ENCODE results near the gene LAMP1.

GRCh38 chr13:113318956-113319355 is 21.9 kb downstream of the LAMP1 start:
- no peak for TF ChIP-seq POLR2A (IDR thresholded peaks at IDR 0.05)
- TF ChIP-seq, protein P1, sequence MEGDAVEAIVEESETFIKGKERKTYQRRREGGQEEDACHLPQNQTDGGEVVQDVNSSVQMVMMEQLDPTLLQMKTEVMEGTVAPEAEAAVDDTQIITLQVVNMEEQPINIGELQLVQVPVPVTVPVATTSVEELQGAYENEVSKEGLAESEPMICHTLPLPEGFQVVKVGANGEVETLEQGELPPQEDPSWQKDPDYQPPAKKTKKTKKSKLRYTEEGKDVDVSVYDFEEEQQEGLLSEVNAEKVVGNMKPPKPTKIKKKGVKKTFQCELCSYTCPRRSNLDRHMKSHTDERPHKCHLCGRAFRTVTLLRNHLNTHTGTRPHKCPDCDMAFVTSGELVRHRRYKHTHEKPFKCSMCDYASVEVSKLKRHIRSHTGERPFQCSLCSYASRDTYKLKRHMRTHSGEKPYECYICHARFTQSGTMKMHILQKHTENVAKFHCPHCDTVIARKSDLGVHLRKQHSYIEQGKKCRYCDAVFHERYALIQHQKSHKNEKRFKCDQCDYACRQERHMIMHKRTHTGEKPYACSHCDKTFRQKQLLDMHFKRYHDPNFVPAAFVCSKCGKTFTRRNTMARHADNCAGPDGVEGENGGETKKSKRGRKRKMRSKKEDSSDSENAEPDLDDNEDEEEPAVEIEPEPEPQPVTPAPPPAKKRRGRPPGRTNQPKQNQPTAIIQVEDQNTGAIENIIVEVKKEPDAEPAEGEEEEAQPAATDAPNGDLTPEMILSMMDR (IDR thresholded peaks at IDR 0.05): no peak
